Hematopoietic multipotent progenitor cell treated with erythropoietin and hydrocortisone succinate and interleukin-3 and kit ligand, for 15 days (in vitro differentiated cells): ENCODE measurements around the gene ARHGAP26.

Source experiments
- DNase-seq: peaks from one replicate; pipeline ENCODE4 v3.0.0-alpha.2; 2015; ENCODE audit warnings: low spot score

ARHGAP26 gene

DNA sequence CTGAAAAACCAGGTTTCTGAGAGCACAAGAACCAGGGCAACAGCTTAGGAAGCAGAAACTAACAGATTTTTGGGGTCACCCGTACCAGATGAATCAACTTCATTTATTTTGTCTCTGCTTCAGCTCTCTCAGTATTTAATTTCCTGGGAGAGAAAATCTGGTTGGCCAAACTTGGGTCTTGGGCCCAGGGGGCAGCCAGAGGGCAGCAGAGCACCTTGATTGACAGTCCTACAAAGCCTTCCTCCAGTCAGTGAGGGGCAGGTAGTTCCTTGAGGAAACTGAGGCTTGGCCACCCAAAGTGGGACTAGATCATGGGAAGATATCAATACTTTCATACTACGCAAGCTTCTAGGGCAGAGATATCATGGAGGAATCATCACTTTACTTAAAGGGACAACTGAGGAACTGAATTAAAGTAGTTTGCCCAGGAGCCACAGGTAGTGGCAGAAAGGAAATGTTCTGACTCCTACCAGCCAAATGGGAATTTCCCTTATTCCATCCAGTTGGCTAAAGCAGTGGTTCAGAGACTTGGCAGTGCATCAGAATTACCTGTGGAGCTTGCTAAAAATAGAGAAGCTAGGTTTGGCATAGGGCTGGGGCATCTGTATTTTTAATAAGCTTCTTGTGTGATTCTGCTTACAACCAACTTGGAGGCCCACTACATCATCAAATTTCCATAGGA lies 21.5 kb upstream of the ARHGAP26 start:
- DNase-seq = peak; percentile 20

DNA sequence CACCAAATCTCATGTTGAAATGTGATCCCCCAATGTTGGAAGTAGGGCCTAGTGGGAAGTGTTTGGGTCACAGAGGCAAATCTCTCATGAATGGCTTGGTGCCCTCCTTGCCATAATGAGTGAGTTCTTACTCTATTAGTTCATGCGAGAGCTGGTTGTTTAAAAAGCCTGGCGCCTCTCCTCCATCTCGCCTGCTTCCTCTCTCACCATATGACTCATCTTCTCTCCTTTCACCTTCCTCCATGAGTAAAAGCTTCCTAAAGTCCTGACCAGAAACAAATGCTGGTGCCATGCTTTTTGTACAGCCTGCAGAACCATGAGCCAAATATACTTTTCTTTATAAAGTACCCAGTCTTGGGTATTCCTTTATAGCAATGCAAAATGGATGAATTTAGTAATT lies 20.9 kb upstream of the ARHGAP26 start:
- no peak for DNase-seq

- no peak for DNase-seq
These were observed 17.0 kb upstream of the ARHGAP26 start for GRCh38 chr5:142753116-142753631.

DNA sequence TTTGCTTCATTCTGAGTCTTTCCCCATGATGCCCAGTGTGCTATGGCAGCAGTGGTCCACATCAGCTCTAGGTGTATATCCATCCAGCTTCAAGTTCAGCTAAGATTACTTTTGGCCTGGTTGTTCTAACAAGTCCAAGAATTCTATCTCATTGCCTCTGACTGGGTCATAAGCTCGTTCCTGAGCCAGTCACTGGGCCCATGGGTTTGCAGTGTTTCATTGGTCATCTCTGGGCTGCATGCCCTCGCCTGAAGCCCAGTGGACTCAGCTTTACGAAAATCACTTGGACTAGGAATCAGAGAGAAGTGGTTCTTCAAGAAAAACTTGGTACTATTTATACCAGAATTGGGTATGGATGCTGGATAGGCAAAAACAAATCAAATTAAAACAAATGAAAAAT lies 16.1 kb upstream of the ARHGAP26 start:
- DNase-seq = no peak

GRCh38 chr5:142756576-142756975 lies 13.6 kb upstream of the ARHGAP26 start:
- DNase-seq = no peak

- no peak for DNase-seq
These were observed 12.6 kb upstream of the ARHGAP26 start for GRCh38 chr5:142757564-142757963.

- DNase-seq = no peak
These were observed 11.9 kb upstream of the ARHGAP26 start for GRCh38 chr5:142758062-142758795.

GRCh38 chr5:142758796-142759145 lies 11.4 kb upstream of the ARHGAP26 start:
- DNase-seq = no peak

GRCh38 chr5:142763701-142764100 lies 6.5 kb upstream of the ARHGAP26 start:
- no peak for DNase-seq

DNA sequence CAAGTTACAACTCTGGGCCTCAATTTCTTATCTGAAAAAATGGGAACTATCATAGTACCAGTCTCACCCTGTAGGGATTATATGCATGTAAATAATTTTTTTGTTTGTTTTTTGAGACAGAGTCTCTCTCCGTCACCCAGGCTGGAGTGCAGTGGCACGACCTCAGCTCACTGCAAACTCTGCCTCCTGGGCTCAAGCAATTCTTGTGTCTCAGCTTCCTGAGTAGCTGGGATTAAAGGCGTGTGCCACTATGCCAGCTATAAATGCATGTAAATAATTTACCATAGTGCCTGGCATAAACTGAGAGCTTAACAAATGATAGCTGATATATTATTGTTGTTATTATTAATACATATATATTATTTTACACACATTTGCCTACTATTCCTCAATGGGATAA lies 3.0 kb upstream of the ARHGAP26 start:
- no peak for DNase-seq

- DNase-seq = no peak
These were observed 2.3 kb upstream of the ARHGAP26 start for GRCh38 chr5:142767911-142768310.

DNA sequence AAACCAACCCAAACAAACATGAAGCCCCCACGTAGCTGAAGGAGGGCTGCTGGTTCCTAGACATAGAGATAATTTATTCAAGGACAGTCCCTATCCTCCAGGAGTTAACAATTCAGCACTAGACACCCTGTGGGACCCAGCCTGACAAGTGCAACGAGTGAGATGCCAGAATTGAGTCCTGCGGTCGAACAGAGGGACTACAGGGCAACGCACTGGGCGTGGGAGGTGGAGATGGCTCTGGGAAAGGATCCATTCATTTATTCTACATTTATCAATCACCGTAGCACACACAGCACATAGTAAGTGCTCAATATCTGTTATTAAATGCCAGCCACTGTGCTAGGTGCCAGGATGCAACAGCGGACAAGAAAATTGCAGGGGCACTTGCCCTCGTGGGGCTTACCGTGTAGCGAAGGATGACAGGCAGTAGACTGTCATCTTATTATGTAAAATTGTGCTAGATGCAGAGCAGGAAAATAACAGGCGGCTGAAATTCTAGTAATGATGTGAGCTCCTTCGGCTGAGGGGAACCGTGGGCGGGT lies 855 bp upstream of the ARHGAP26 start:
- no peak for DNase-seq

DNA sequence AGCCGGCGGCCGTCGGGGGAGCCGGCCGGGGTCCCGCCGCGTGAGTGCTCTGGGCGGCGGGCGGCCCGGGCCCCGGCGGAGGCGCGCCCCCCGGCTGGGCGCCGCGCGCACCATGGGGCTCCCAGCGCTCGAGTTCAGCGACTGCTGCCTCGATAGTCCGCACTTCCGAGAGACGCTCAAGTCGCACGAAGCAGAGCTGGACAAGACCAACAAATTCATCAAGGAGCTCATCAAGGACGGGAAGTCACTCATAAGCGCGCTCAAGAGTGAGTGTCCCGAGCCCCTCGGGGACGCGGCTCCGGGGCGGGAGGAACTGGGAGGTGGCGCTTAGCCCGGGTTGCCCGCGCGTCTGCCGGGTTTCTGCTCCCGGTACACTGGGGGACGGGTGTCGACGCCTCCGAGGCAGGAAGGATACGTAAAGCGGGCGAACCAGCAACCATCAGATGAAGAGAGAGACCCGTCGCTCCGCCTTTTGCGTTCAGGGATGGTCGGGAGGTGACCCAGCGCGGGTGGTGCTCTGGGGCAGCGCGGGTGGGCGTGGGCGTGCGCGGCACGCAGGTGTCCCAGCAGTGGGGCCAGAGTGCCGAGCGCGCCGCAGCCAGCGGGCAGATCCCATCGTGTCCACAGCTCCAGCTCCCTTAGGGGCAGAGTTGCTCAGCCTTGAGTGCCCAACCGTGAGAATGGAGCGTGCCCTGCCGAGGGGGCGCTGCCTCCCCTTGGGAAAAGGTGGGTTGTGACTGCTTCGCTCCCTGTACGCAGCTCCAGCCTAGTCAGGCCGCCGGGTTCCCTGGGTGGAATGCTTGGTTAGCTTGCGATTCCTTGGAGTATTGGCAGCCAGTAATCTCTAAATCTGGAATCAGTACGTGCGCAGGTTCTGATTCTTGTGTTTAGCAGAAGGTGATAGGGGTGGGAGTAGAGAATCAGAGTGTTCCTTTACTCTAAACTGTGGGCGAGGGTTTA lies 753 bp downstream of the ARHGAP26 start:
- no peak for DNase-seq

- DNase-seq = no peak
These were observed 1.5 kb downstream of the ARHGAP26 start for GRCh38 chr5:142771666-142772065.

DNA sequence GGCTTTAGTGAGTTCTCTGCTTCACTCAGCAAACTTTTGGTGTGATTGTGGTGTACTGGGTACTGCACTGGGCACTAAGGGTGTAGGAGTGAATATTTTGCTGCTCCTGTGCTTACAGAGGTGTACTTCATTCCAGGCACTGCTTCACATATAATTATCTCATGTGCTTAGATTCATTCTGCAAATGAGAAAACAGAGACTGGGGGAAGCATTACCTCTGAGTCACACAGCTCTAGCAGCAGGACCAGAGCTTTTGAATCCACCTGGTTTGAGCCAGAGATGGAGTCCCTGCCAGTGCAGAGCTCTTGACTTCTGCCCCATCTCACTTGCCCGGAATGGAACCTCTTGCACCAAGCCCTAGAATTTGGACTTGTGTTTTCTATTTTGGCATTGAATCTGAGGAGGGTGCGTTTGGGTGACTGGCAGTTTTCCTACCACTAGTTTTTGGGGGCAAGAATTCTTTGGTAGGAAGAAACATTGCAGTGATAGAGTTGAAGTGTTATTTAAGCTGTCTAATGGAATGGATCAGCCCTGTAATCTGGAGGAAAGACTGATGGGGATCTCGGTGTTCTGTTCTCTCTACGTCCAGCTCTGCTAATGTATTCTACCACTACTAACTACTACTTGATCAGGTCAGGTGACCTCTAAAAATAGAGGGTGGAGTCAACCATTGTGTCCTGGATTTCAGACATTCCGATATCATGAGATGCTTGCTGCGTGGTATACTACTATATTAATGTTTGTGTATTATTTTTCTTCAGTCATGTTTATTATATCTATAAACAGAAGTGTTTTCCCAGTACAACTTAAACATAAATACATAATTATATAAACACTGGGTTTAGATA lies 2.5 kb downstream of the ARHGAP26 start:
- DNase-seq = no peak

GRCh38 chr5:142777099-142777498 lies 6.9 kb downstream of the ARHGAP26 start:
- no peak for DNase-seq

- DNase-seq = no peak
These were observed 7.7 kb downstream of the ARHGAP26 start for GRCh38 chr5:142777850-142778249.

- DNase-seq = peak; percentile 14
These were observed 9.1 kb downstream of the ARHGAP26 start for GRCh38 chr5:142779163-142779840.

GRCh38 chr5:142780871-142781270 lies 10.7 kb downstream of the ARHGAP26 start:
- no peak for DNase-seq

- DNase-seq = no peak
These were observed 12.9 kb downstream of the ARHGAP26 start for GRCh38 chr5:142782976-142783530.
